GM13976 (cell line): ENCODE data around the gene FKBP1A.
"Not testable (repeated sequence)": the region's sequence is repeated elsewhere in the genome, so short reads cannot be mapped to it uniquely, and the experiment has no call there.

Experiments
- DNase-seq: peaks from one replicate; pipeline ENCODE4 v3.0.0; 2012; ENCODE audit warnings: low spot score
- in situ Hi-C: fragments of 300-500 bp; cut with MboI; formaldehyde crosslinking; loops from one replicate; pipeline ENCODE4 v1.12.0; 2022; ENCODE audit warnings: low sequenced_read_pairs, mixed read lengths, inconsistent platforms; ENCODE audit not compliant: unreplicated experiment
- TF ChIP-seq, protein P1 (sequence below): IDR thresholded peaks from 2 replicates; pipeline ENCODE4 v1.5.1; 2012; ENCODE audit warnings: borderline replicate concordance, mild to moderate bottlenecking; ENCODE audit not compliant: insufficient read depth; ENCODE audit errors: extremely low read depth, missing control alignments, control extremely low read depth

Gene FKBP1A

DNA sequence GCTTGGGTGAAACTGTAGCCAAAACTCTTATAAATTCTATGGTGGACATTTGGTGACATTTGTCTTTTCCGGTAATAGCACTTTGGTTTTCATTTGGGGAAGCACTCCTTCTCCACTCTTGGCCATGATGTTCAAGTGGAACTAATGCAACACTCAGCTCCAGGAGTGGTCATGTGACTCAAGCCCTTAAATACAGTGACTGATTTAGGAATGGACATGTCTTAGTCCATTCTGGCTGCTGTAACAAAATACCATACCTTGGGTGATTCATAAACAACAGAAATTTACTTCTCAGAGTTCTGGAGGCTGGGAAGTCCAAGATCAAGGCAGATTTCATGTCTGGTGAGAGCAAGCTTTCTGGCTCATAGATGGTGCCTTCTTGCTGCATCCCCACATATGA is 10.8 kb upstream of the FKBP1A start:
- in situ Hi-C loops: no loop called here
- TF ChIP-seq, protein P1, sequence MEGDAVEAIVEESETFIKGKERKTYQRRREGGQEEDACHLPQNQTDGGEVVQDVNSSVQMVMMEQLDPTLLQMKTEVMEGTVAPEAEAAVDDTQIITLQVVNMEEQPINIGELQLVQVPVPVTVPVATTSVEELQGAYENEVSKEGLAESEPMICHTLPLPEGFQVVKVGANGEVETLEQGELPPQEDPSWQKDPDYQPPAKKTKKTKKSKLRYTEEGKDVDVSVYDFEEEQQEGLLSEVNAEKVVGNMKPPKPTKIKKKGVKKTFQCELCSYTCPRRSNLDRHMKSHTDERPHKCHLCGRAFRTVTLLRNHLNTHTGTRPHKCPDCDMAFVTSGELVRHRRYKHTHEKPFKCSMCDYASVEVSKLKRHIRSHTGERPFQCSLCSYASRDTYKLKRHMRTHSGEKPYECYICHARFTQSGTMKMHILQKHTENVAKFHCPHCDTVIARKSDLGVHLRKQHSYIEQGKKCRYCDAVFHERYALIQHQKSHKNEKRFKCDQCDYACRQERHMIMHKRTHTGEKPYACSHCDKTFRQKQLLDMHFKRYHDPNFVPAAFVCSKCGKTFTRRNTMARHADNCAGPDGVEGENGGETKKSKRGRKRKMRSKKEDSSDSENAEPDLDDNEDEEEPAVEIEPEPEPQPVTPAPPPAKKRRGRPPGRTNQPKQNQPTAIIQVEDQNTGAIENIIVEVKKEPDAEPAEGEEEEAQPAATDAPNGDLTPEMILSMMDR: no peak

GRCh38 chr20:1402149-1402548 is 9.3 kb upstream of the FKBP1A start:
- TF ChIP-seq, protein P1: no peak
- DNase-seq: no peak
- in situ Hi-C loops: no loop called here

More for the DNA sequence above, 10.8 kb upstream of the FKBP1A start:
- no peak for DNase-seq

DNA sequence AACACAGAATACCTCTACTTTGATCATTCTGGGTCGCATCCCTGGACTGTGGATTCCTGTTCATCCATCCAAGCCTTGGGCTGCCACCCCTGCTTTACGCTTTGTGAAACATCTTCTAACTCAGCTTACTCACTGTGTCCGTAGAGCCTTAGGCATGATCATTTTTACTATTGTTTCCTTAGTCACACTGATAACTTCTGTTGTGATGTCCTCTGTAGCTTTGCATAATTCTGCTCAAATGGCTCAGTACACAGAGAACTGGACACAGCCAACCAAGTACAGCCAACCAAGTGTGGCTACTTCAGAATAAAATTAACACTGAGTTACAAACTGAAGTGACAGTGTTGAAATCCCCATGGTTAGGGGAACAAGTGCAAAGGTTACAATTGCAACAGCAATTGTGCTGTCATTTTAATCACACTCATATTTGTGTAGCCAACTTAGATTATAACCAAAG is 8.6 kb upstream of the FKBP1A start:
- DNase-seq: no peak
- TF ChIP-seq, protein P1: no peak
- in situ Hi-C loops: no loop called here

GRCh38 chr20:1399678-1400366 is 7.0 kb upstream of the FKBP1A start:
- in situ Hi-C loops, DNase-seq: not testable (repeated sequence)

- DNase-seq, in situ Hi-C loops: not testable (repeated sequence)
These were observed 5.3 kb upstream of the FKBP1A start for GRCh38 chr20:1398185-1398584.

DNA sequence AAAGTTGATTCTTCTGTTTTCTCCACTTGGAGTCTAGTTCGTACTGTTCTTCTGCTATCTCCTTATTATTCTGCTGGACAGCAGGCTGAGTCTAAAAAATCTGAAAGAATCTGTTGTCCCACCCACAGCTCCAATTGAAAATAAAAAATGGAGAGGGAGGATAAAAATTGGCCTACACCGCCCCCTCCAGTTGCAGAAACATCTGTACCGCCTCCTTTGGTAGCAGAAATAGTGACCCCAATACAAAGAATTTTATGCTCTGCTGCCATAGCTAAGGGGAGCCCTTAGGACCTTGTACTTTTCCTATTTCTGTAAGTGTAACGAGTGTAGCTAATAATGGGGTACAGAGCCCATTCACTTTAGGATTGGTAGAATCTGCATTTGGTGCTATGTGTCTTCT is 4.9 kb upstream of the FKBP1A start:
- TF ChIP-seq, protein P1: no peak
- in situ Hi-C loops: no loop called here
- no peak for DNase-seq

GRCh38 chr20:1396702-1397101 is 3.8 kb upstream of the FKBP1A start:
- no peak for DNase-seq
- TF ChIP-seq, protein P1: no peak
- in situ Hi-C loops: no loop called here

DNA sequence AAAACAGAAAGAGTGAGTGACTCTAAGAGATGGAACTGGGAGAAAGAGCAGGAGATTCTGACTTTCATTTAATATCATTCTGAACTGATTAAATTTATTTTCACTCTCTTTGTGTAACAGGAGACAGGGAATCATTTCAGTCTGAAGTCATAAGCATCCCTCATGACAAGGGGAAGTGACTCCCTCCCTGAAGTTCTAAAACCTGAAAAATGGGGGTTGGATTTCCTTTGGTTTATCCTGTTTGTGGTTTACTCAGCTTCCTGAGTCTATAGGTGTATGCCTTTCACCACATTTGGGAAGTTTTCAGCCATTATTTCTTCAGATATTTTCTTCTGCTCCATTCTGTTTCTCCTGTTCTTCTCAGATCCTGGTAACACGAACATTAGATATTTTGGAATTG is 3.4 kb upstream of the FKBP1A start:
- TF ChIP-seq, protein P1: no peak
- no peak for DNase-seq
- in situ Hi-C loops: no loop called here
